ENCODE data around the gene ATAD3A. TPM values are rescaled to one million over a fixed set of nuclear protein-coding genes. Genes with fewer than 3 reads are reported as not detected.
"Not testable (repeated sequence)": the region's sequence is repeated elsewhere in the genome, so short reads cannot be mapped to it uniquely, and the experiment has no call there.

ATAD3A gene
- total RNA-seq, 1 donor from 2014 or later, result 28.7 TPM

DNA sequence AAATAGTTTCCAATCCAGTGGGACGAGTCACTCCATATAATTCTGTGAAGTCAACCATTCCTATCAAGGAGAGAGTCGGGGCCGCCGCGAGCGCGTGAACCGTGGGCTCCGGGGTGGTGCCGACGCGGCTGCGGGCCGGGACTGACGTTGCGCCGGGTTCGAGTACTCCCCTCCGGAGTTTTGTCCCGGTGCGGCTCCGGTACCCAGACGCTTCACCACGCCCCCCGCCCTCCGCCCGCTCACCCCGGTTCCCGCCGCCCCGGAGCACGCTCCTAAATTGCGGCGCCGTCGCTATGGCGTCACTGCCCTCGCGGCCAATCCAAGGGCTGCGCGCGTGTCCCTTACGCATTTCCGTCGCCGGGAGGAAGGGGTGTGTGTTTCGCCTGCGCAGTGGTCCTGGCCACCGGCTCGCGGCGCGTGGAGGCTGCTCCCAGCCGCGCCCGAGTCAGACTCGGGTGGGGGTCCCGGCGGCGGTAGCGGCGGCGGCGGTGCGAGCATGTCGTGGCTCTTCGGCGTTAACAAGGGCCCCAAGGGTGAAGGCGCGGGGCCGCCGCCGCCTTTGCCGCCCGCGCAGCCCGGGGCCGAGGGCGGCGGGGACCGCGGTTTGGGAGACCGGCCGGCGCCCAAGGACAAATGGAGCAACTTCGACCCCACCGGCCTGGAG, 40.4 kb upstream of the ATAD3A start, which contains the start of gene ATAD3B:
Gene ATAD3B, plus strand, starts transcription at position 377 of the 664 bp plus-strand sequence. Its CDS starts 120 bp downstream, at position 497.
- peak within 1 kb of the TSS; percentile 81 for H3K4me3 ChIP-seq (ENCODE audit: low read depth, low read length)
- no peaks in the 10 kb centered on the region for H3K36me3 ChIP-seq (ENCODE audit: control insufficient read depth, insufficient read depth, low read length)
- peak; percentile 78 for DNase-seq (ENCODE audit: low read depth)
- no peaks in the 10 kb centered on the region for H3K27me3 ChIP-seq (ENCODE audit: control insufficient read depth, insufficient read depth, low read length)
- FAIRE-seq, result no peak
- TF ChIP-seq, protein P1, sequence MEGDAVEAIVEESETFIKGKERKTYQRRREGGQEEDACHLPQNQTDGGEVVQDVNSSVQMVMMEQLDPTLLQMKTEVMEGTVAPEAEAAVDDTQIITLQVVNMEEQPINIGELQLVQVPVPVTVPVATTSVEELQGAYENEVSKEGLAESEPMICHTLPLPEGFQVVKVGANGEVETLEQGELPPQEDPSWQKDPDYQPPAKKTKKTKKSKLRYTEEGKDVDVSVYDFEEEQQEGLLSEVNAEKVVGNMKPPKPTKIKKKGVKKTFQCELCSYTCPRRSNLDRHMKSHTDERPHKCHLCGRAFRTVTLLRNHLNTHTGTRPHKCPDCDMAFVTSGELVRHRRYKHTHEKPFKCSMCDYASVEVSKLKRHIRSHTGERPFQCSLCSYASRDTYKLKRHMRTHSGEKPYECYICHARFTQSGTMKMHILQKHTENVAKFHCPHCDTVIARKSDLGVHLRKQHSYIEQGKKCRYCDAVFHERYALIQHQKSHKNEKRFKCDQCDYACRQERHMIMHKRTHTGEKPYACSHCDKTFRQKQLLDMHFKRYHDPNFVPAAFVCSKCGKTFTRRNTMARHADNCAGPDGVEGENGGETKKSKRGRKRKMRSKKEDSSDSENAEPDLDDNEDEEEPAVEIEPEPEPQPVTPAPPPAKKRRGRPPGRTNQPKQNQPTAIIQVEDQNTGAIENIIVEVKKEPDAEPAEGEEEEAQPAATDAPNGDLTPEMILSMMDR (IDR thresholded peaks at IDR 0.05; ENCODE audit: insufficient read depth, low read length, severe bottlenecking), result no peak

DNA sequence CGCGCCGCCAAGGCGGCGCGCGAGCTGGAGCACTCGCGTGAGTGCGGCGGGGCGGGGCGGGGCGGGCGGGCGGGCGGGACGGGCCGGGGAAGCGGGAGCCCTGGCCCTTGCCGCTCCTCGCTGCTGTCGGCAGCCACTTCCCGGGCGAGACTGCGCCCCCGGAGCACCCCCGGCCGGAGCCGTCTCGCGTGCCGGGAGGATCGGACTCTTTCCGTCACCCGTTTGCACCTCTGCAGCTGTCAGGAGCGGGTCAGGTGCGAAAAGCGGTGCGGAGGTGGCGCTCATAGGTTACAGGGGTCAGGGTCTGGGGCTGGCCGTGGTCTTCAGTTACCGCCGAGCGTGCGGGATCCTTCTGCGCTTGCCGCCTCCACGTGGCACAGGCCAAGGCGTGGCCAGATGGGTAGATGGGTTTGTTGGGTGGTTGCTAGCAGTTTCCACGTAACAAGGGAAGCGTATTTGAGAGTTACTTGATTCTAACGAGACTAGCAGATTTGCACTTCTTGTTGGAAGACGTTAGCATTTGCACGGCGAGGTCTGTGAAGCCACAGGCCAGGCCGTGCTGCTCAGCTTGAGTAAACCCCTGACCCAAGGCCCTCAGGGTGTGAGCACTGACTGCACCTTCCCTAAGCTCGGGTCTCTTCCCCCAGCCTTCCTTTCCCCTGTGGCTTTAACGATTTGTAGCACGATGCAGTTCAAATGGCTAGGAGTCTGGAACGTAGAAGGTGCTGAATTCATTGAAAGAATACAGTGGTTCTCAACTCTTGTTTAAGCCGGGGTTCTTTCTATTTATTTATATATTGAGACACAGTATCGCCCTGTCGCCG, 39.7 kb upstream of the ATAD3A start:
- H3K4me3 ChIP-seq (ENCODE audit: low read depth, low read length), result peak overlapping the region; percentile 81
- not testable (repeated sequence) for FAIRE-seq; H3K36me3 ChIP-seq (ENCODE audit: control insufficient read depth, insufficient read depth, low read length); DNase-seq (ENCODE audit: low read depth); H3K27me3 ChIP-seq (ENCODE audit: control insufficient read depth, insufficient read depth, low read length)

- not testable (repeated sequence) for DNase-seq (ENCODE audit: low read depth); FAIRE-seq; H3K4me3 ChIP-seq (ENCODE audit: low read depth, low read length); H3K27me3 ChIP-seq (ENCODE audit: control insufficient read depth, insufficient read depth, low read length)
- H3K36me3 ChIP-seq (ENCODE audit: control insufficient read depth, insufficient read depth, low read length), result peaks cover 15% of the 10 kb centered on the region
Measured at GRCh38 chr1:1476011-1476410, 36.0 kb upstream of the ATAD3A start.

DNA sequence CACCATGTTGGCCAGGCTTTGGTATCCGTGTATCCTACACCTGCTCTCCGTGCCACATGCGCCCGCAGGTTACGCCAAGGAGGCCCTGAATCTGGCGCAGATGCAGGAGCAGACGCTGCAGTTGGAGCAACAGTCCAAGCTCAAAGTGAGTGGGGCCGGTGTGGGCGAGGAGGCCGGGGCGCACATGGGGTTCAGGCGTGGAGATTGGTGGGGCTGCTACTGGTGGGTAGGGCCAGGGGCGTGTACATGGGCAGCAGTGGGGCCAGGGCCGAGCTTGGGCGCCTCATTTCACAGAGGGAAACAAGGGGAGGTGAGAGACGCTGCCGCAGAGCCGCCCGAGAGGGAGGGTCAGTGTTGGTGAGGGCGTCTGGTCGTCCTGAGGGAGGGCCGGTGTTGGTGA, 34.8 kb upstream of the ATAD3A start:
- Histone ChIP-seq H3K27me3 (ENCODE audit: control insufficient read depth, insufficient read depth, low read length) (no peaks in the 10 kb centered on the region), H3K4me3 (ENCODE audit: low read depth, low read length) (no peak overlapping the region), H3K36me3 (ENCODE audit: control insufficient read depth, insufficient read depth, low read length) (peaks cover 17% of the 10 kb centered on the region)
- FAIRE-seq (no peak), DNase-seq (ENCODE audit: low read depth) (no peak)
- TF ChIP-seq, protein P1 (IDR thresholded peaks at IDR 0.05; ENCODE audit: insufficient read depth, low read length, severe bottlenecking), result no peak

DNA sequence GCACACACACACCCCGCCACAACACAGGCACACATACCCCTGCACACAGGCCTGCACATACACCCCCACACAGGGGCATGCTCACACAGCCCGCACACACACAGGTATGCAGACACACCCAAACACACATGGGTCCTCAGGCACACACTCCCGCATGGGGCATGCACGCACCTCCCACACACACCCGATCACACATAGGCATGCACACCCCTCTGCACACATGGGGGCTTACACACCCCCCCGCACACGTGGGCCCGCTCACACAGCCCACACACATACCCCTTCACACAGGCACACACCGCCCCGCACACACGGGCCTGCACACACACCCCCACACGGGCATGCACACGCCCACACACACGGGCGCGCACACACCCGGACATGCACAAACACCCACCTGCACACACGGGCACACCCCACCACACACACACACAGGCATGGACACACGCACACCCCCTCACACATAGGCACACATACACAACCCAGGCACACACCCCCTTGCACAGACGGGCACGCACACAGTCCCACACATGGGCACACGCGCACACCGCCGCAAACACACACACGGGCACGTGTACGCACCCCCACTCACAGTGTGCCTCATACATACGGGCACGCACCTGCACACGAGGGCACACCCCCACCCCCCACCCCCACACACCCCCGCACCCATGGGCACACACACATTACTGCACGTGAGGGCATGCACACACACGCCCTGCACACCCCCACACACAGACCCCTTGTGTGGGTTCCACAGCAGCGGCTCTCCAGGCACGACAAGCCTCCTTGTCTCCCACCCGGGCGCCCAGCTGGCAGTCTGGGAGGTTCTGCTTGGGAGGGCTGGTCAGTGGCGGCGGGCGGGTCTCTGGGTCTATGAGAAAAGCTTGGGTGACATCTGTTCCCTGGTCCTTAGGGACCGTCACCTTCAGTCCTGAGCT, 32.1 kb upstream of the ATAD3A start:
- DNase-seq (ENCODE audit: low read depth), result no peak
- Histone ChIP-seq H3K36me3 (ENCODE audit: control insufficient read depth, insufficient read depth, low read length) (peaks cover 26% of the 10 kb centered on the region), H3K4me3 (ENCODE audit: low read depth, low read length) (no peak overlapping the region), H3K27me3 (ENCODE audit: control insufficient read depth, insufficient read depth, low read length) (no peaks in the 10 kb centered on the region)
- TF ChIP-seq, protein P1 (IDR thresholded peaks at IDR 0.05; ENCODE audit: insufficient read depth, low read length, severe bottlenecking), result no peak
- FAIRE-seq, result no peak

DNA sequence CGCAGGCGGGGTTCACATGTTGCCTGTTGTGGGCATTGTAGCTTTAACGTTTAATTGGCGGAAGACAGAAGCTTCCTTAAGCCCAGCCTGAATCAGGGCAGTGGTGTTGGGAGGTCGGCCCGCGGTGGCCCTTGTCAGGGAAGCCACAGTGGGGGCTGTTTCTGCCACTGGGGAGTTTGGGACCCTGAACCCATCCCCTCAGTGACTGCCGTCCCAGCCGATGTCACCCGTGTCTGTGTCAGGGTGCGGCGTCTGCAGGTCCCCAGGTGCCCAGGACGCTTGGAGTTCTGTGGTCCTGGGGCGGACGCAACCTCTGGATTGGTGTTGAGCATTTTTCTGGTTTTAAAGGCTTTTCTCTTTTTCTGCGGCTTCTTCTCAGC, 31.5 kb upstream of the ATAD3A start:
- H3K36me3 ChIP-seq (ENCODE audit: control insufficient read depth, insufficient read depth, low read length), result peaks cover 28% of the 10 kb centered on the region
- not testable (repeated sequence) for FAIRE-seq; H3K4me3 ChIP-seq (ENCODE audit: low read depth, low read length); DNase-seq (ENCODE audit: low read depth); H3K27me3 ChIP-seq (ENCODE audit: control insufficient read depth, insufficient read depth, low read length)

- not testable (repeated sequence) for FAIRE-seq; H3K27me3 ChIP-seq (ENCODE audit: control insufficient read depth, insufficient read depth, low read length); DNase-seq (ENCODE audit: low read depth); H3K4me3 ChIP-seq (ENCODE audit: low read depth, low read length)
- H3K36me3 ChIP-seq (ENCODE audit: control insufficient read depth, insufficient read depth, low read length), result peaks cover 29% of the 10 kb centered on the region
Measured at GRCh38 chr1:1481811-1482210, 30.2 kb upstream of the ATAD3A start.
